ENCODE results near the gene ARID1B.

- TF ChIP-seq GATA3 (IDR thresholded peaks at IDR 0.05; ENCODE audit: low read depth, low read length) (no peak), GATA2 (IDR thresholded peaks at IDR 0.05; ENCODE audit: low read depth, low read length) (no peak)
Observed at GRCh38 chr6:157158897-157159296, 381.7 kb downstream of the ARID1B start.
